Muscle of leg (tissue), 11 donors: Measurements from ENCODE around the gene PTPRT. TPM values are rescaled to one million over a fixed set of nuclear protein-coding genes. Genes with fewer than 3 reads are reported as not detected.

Experiments
- DNase-seq: peaks from one replicate; pipeline ENCODE4 v3.0.0; 2013
- H3K27ac ChIP-seq: one replicate; pipeline ENCODE4 v1.5.1; 2013; ENCODE audit warnings: mild to moderate bottlenecking, low read length, control low read depth
- H3K27me3 ChIP-seq: one replicate; pipeline ENCODE4 v1.6.1; 2013; ENCODE audit warnings: low read length; ENCODE audit not compliant: control insufficient read depth, insufficient read depth
- H3K36me3 ChIP-seq: one replicate; pipeline ENCODE4 v1.6.1; 2013; ENCODE audit warnings: low read length; ENCODE audit not compliant: control insufficient read depth, insufficient read depth
- H3K4me1 ChIP-seq: one replicate; pipeline ENCODE4 v1.6.1; 2013; ENCODE audit warnings: low read length; ENCODE audit not compliant: control insufficient read depth, insufficient read depth
- H3K4me3 ChIP-seq: one replicate; pipeline ENCODE4 v1.5.1; 2013; ENCODE audit warnings: low read length, control low read depth
- H3K9me3 ChIP-seq: replicated peaks from 2 replicates; pipeline ENCODE4 v1.6.1; 2013; ENCODE audit warnings: low read depth, low read length; ENCODE audit not compliant: control insufficient read depth
- WGBS: methylation state at CpG from one replicate; pipeline ENCODE4 v1.1.5; 2013; ENCODE audit warnings: missing lambda C conversion rate; ENCODE audit not compliant: insufficient coverage; 5-methylcytosine and 5-hydroxymethylcytosine counted together
- polyA plus RNA-seq, 8 donors: library from polyadenylated mRNA; unstranded; fragments of 120-200 nt; gene quantifications; one replicate each; pipeline versions ENCODE4 v1.2.1 to v1.2.3, GENCODE V29; 2013; ENCODE audit warnings: inconsistent platforms in 1 of 8, low replicate concordance in 1 of 8; ENCODE audit not compliant: insufficient read length in 8 of 8, insufficient read depth in 1 of 8
- total RNA-seq: library from RNA; stranded (reverse); fragments of 120-200 nt; gene quantifications from one replicate; pipeline ENCODE4 v1.2.4, GENCODE V29; 2013

The PTPRT gene
- total and polyA plus RNA-seq, 9 donors: 0.10 to 0.94 (median 0.51) TPM

- Histone ChIP-seq H3K36me3 (no peaks in the 10 kb centered on the region), H3K27ac (no peak overlapping the region), H3K4me3 (no peak overlapping the region), H3K9me3 (no peaks in the 10 kb centered on the region), H3K4me1 (no peaks in the 10 kb centered on the region), H3K27me3 (no peaks in the 10 kb centered on the region)
- WGBS: 33% methylated on average over 1 of the region's 2 CpGs
- no peak for DNase-seq
Observed at GRCh38 chr20:42754706-42755105, 435.0 kb downstream of the PTPRT start.

GRCh38 chr20:42752620-42753019, 437.1 kb downstream of the PTPRT start:
- Histone ChIP-seq H3K36me3 (no peaks in the 10 kb centered on the region), H3K4me3 (no peak overlapping the region), H3K27me3 (no peaks in the 10 kb centered on the region), H3K9me3 (no peaks in the 10 kb centered on the region), H3K4me1 (no peaks in the 10 kb centered on the region), H3K27ac (no peak overlapping the region)
- WGBS: 80% methylated on average over 1 of the region's 3 CpGs
- DNase-seq: no peak

- Histone ChIP-seq H3K9me3 (no peaks in the 10 kb centered on the region), H3K4me1 (peaks cover 2% of the 10 kb centered on the region), H3K36me3 (no peaks in the 10 kb centered on the region), H3K4me3 (no peak overlapping the region), H3K27ac (no peak overlapping the region), H3K27me3 (no peaks in the 10 kb centered on the region)
- DNase-seq: no peak
- 81% methylated on average over 4 of the region's 5 CpGs for WGBS
Observed at GRCh38 chr20:42749556-42749955, 440.1 kb downstream of the PTPRT start.

GRCh38 chr20:42747765-42748411, 441.8 kb downstream of the PTPRT start:
- Histone ChIP-seq H3K36me3 (no peaks in the 10 kb centered on the region), H3K4me1 (peaks cover 2% of the 10 kb centered on the region), H3K27ac (no peak overlapping the region), H3K27me3 (no peaks in the 10 kb centered on the region), H3K9me3 (no peaks in the 10 kb centered on the region), H3K4me3 (no peak overlapping the region)
- DNase-seq: no peak
- WGBS: 80% methylated on average over 1 of the region's 2 CpGs

GRCh38 chr20:42744756-42745465, 444.8 kb downstream of the PTPRT start:
- no peak for DNase-seq
- Histone ChIP-seq H3K4me3 (no peak overlapping the region), H3K4me1 (peaks cover 14% of the 10 kb centered on the region), H3K36me3 (no peaks in the 10 kb centered on the region), H3K27ac (no peak overlapping the region), H3K27me3 (no peaks in the 10 kb centered on the region), H3K9me3 (no peaks in the 10 kb centered on the region)
- 70% methylated on average over 3 of the region's 6 CpGs for WGBS

GRCh38 chr20:42742926-42743325, 446.8 kb downstream of the PTPRT start:
- Histone ChIP-seq H3K27ac (no peak overlapping the region), H3K36me3 (no peaks in the 10 kb centered on the region), H3K4me3 (no peak overlapping the region), H3K27me3 (no peaks in the 10 kb centered on the region), H3K9me3 (no peaks in the 10 kb centered on the region), H3K4me1 (peaks cover 15% of the 10 kb centered on the region)
- DNase-seq: no peak
- 43% methylated on average over 5 of the region's 5 CpGs for WGBS

- no peaks in the 10 kb centered on the region for H3K9me3 ChIP-seq
- 73% methylated on average over 3 of the region's 4 CpGs for WGBS
Observed at GRCh38 chr20:42741906-42742305, 447.8 kb downstream of the PTPRT start.

GRCh38 chr20:42740226-42740870, 449.4 kb downstream of the PTPRT start:
- Histone ChIP-seq H3K36me3 (no peaks in the 10 kb centered on the region), H3K4me1 (peaks cover 15% of the 10 kb centered on the region), H3K27ac (no peak overlapping the region), H3K9me3 (no peaks in the 10 kb centered on the region), H3K27me3 (no peaks in the 10 kb centered on the region), H3K4me3 (no peak overlapping the region)
- 50% methylated on average over 6 of the region's 6 CpGs for WGBS
- DNase-seq: peak; percentile 26

More at GRCh38 chr20:42741906-42742305, 447.8 kb downstream of the PTPRT start:
- no peak for DNase-seq
- Histone ChIP-seq H3K4me1 (peaks cover 15% of the 10 kb centered on the region), H3K36me3 (no peaks in the 10 kb centered on the region), H3K27ac (no peak overlapping the region), H3K4me3 (no peak overlapping the region), H3K27me3 (no peaks in the 10 kb centered on the region)

- H3K27ac ChIP-seq: no peak overlapping the region
- peaks cover 13% of the 10 kb centered on the region for H3K4me1 ChIP-seq
- no peaks in the 10 kb centered on the region for H3K9me3 ChIP-seq
- H3K36me3 ChIP-seq: no peaks in the 10 kb centered on the region
- no peaks in the 10 kb centered on the region for H3K27me3 ChIP-seq
- no peak overlapping the region for H3K4me3 ChIP-seq
- DNase-seq: no peak
- WGBS: no CpG with 5 or more reads among the region's 3 CpGs
Observed at GRCh38 chr20:42739683-42740082, 450.0 kb downstream of the PTPRT start.

GRCh38 chr20:42735539-42735938, 454.2 kb downstream of the PTPRT start:
- H3K9me3 ChIP-seq: no peaks in the 10 kb centered on the region
- H3K4me3 ChIP-seq: no peak overlapping the region
- H3K27me3 ChIP-seq: no peaks in the 10 kb centered on the region
- DNase-seq: no peak
- H3K4me1 ChIP-seq: peaks cover 6% of the 10 kb centered on the region
- no peak overlapping the region for H3K27ac ChIP-seq
- H3K36me3 ChIP-seq: no peaks in the 10 kb centered on the region
- 87% methylated on average over 4 of the region's 7 CpGs for WGBS
